Keratinocyte (primary cell): ENCODE data around the gene SIM2.
A peak's percentile ranks its signal among the peaks of the same experiment; 100 is the strongest.

Experiments
- EZH2 ChIP-seq: IDR thresholded peaks from one replicate; pipeline ENCODE4 v1.6.1; 2012; ENCODE audit warnings: inconsistent platforms, mild to moderate bottlenecking, low read length, moderate library complexity
- TF ChIP-seq, protein P1 (sequence below), 3 experiments: IDR thresholded peaks in 1 of 3; conservative IDR thresholded peaks in 1 of 3; optimal IDR thresholded peaks in 1 of 3; 2 replicates in 2 of 3; 3 replicates in 1 of 3; pipeline versions ENCODE3 to v1.5.1; 2011; ENCODE audit warnings: low read length in 3 of 3, mild to moderate bottlenecking in 3 of 3, moderate library complexity in 2 of 3, control low read depth in 1 of 3, inconsistent platforms in 1 of 3; ENCODE audit not compliant: insufficient read depth in 2 of 3; ENCODE audit errors: extremely low read depth in 1 of 3

DNA sequence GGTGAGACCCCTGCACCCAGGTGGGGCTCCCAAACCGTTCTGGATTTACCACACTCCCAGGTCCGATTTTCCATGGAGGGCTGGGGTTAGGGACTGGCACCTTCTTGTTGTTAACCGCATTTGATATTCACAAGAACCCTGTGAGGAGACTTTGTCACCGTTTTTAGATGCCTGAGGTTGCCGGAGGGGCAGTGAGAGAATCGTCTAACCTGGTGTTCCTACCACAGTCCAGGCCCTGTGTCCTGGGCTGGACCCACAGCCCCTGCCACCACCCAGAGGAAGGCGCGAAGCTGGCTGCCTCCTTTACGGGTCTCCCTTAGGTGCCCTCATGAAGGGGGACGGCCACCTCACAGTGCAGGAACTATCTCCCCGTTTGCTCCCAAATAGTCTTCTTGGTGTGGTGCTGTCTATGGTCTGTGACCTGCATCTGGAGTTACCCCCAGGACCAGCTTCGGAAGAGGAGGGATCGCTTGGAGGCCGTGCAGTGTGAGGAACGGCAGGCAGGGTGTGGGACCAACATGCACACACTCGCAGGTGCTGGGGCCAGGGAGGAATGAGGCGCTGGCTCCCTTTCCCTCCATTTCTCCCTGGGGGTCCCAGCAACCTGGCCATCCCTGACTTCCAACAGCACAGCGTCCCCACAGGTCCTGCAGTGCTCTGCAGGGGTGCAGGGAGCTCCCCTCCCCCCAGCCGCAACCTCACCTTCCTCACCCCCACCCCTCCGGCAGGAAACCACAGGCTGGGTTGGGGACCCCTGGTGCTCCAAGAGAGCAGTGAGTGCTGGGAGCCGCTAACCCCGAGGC is 7.0 kb downstream of the SIM2 start:
- TF ChIP-seq, protein P1, sequence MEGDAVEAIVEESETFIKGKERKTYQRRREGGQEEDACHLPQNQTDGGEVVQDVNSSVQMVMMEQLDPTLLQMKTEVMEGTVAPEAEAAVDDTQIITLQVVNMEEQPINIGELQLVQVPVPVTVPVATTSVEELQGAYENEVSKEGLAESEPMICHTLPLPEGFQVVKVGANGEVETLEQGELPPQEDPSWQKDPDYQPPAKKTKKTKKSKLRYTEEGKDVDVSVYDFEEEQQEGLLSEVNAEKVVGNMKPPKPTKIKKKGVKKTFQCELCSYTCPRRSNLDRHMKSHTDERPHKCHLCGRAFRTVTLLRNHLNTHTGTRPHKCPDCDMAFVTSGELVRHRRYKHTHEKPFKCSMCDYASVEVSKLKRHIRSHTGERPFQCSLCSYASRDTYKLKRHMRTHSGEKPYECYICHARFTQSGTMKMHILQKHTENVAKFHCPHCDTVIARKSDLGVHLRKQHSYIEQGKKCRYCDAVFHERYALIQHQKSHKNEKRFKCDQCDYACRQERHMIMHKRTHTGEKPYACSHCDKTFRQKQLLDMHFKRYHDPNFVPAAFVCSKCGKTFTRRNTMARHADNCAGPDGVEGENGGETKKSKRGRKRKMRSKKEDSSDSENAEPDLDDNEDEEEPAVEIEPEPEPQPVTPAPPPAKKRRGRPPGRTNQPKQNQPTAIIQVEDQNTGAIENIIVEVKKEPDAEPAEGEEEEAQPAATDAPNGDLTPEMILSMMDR (optimal IDR thresholded peaks at IDR 0.05 in 1 of 3, IDR thresholded peaks at IDR 0.05 in 1 of 3, conservative IDR thresholded peaks at IDR 0.05 in 1 of 3; ENCODE audit: extremely low read depth in 1 of 3, insufficient read depth in 2 of 3, low read length in 3 of 3) = peak in 1 of 3 experiments; percentile 19
- peak; percentile 98 for TF ChIP-seq EZH2
